Epithelial cell of esophagus (primary cell): ENCODE measurements around the gene LINS1.

Source experiments
- DNase-seq: peaks from one replicate; pipeline ENCODE4 v3.0.0; 2010; ENCODE audit warnings: low read depth
- H3K4me3 ChIP-seq: 2 replicates; pipeline ENCODE4 v1.5.1; 2011; ENCODE audit warnings: mild to moderate bottlenecking, low read length, control low read depth
- CTCF ChIP-seq: IDR thresholded peaks from 2 replicates; pipeline ENCODE4 v1.5.1; 2011; ENCODE audit warnings: low read depth, mild to moderate bottlenecking, low read length, control low read depth, inconsistent platforms; ENCODE audit not compliant: insufficient read depth; ENCODE audit errors: missing control alignments

Gene LINS1

GRCh38 chr15:100623301-100623700, 21.3 kb upstream of the LINS1 start:
- DNase-seq: peak; percentile 70
- TF ChIP-seq CTCF: no peak
- H3K4me3 ChIP-seq: no peak overlapping the region

DNA sequence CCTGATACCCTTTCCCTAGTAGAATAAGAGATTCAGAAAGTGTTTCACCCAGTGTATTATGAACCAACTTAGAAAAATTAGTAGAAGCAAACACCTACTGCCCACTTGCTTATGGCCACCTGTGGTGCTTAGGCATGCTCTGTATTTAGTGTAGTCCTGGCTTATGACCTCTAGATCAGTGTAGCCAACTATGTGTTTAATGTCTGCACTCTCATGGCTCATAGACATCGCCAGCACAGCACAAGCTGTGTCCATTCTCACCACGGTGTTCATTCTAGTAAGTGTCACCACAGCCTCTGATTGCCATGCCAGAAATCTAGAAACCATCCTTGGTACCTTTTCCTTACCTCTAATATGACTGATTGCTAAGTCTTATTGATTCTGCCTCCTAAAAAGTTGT, 14.7 kb upstream of the LINS1 start:
- no peak for TF ChIP-seq CTCF
- H3K4me3 ChIP-seq: no peak overlapping the region

DNA sequence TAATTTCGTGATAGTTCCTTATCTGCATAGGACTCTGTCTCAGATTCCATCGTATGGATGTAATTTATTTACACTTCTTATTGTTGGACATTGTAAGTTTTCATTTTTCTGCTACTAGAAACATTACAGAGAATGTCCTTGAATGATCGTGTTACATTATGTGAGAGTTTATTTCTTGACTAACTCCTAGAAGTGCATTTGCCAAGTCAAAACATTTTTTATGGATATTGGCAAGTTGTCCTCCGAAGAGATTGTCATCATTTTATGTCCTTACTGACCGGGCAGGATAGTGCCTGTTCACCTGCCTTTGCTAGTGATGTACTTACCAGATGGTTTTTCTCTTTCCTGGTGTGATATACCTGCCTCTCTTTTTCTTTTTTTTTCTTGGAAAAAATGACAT, 13.8 kb upstream of the LINS1 start:
- TF ChIP-seq CTCF: no peak
- H3K4me3 ChIP-seq: no peak overlapping the region
- no peak for DNase-seq

More for the DNA sequence above, 14.7 kb upstream of the LINS1 start:
- DNase-seq: no peak

- no peak overlapping the region for H3K4me3 ChIP-seq
- no peak for DNase-seq
- no peak for TF ChIP-seq CTCF
These were observed 12.9 kb upstream of the LINS1 start for GRCh38 chr15:100614918-100615317.

DNA sequence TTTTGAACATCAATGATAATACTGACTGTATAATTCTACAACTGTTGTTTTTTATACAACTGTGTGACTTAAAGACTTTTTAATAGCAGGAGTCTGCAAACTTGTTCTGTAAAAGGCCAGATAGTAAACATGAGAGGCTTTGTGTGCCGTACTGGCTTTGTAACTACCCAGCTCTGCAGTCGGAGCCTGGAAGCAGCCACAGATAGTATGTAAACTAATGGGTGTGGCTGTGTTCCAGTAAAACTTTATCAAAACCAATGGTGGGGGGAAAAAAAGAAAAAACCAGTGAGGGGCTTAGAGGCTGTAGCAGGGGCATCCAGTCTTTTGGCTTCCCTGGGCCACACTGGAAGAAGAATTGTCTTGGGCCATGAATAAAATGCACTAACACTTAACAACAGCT, 12.4 kb upstream of the LINS1 start:
- DNase-seq: no peak
- H3K4me3 ChIP-seq: no peak overlapping the region
- TF ChIP-seq CTCF: no peak

GRCh38 chr15:100613208-100613607, 11.2 kb upstream of the LINS1 start:
- no peak overlapping the region for H3K4me3 ChIP-seq
- no peak for DNase-seq
- TF ChIP-seq CTCF: no peak

GRCh38 chr15:100612539-100612938, 10.6 kb upstream of the LINS1 start:
- no peak overlapping the region for H3K4me3 ChIP-seq
- no peak for TF ChIP-seq CTCF
- no peak for DNase-seq
